WTC11 (cell line): Measurements from ENCODE around the gene BLCAP. TPM values are rescaled to one million over a fixed set of nuclear protein-coding genes. Genes with fewer than 3 reads are reported as not detected.
"Not testable (repeated sequence)": the region's sequence is repeated elsewhere in the genome, so short reads cannot be mapped to it uniquely, and the experiment has no call there.

Source experiments
- ATAC-seq: fragments of 200-7000 bp; cut with Tn5 transposase; 2 replicates; pipeline ENCODE4 v1.10.0; 2021; ENCODE audit warnings: mild to moderate bottlenecking, moderate library complexity
- CTCF ChIA-PET: fragments of 300-600 bp; sonication (Branson Sonifier 250); formaldehyde crosslinking; loops from one replicate; lab custom pipeline; 2021; ENCODE audit warnings: antibody characterized with exemption; lab: Charles Lee
- POLR2A ChIA-PET: fragments of 350-600 bp; sonication (Branson Sonifier 250); formaldehyde crosslinking; loops from one replicate; lab custom pipeline; 2021; ENCODE audit warnings: antibody characterized with exemption; lab: Charles Lee
- DNase-seq: peaks from one replicate; pipeline ENCODE4 v3.0.0; 2021; ENCODE audit warnings: low spot score
- H3K27ac Mint-ChIP-seq: 2 replicates; pipeline ENCODE4 v1.8.0; 2021; ENCODE audit warnings: mixed read lengths
- H3K27me3 Mint-ChIP-seq: 2 replicates; pipeline ENCODE4 v1.8.0; 2021; ENCODE audit warnings: low read depth, mild to moderate bottlenecking, moderate library complexity, mixed read lengths
- H3K36me3 Mint-ChIP-seq: 2 replicates; pipeline ENCODE4 v1.8.0; 2021; ENCODE audit warnings: mixed read lengths
- H3K4me1 Mint-ChIP-seq: 2 replicates; pipeline ENCODE4 v1.8.0; 2022; ENCODE audit warnings: mixed read lengths
- H3K4me3 Mint-ChIP-seq: 2 replicates; pipeline ENCODE4 v1.8.0; 2021; ENCODE audit warnings: mild to moderate bottlenecking, moderate library complexity, mixed read lengths
- H3K9me3 Mint-ChIP-seq: 2 replicates; pipeline ENCODE4 v1.8.0; 2021; ENCODE audit warnings: mixed read lengths
- ARID4B ChIP-seq: sonication (generic); formaldehyde crosslinking; IDR thresholded peaks from 2 replicates; pipeline ENCODE4 v1.8.0; 2023; ENCODE audit warnings: missing genetic modification reagents, mild to moderate bottlenecking, borderline replicate concordance
- ATF2 ChIP-seq: sonication (generic); formaldehyde crosslinking; IDR thresholded peaks from 2 replicates; pipeline ENCODE4 v1.8.1; 2022; ENCODE audit warnings: low read depth, missing genetic modification reagents, borderline replicate concordance
- EMX1 ChIP-seq: fragments of 250-450 bp; sonication (Bioruptor Pico); IDR thresholded peaks from 2 replicates; pipeline ENCODE4 v1.8.0; 2021; ENCODE audit warnings: mild to moderate bottlenecking
- ERG ChIP-seq: fragments of 250-450 bp; sonication (Bioruptor Pico); IDR thresholded peaks from 2 replicates; pipeline ENCODE4 v1.8.0; 2021; ENCODE audit warnings: mild to moderate bottlenecking
- HMGXB4 ChIP-seq: sonication (generic); formaldehyde crosslinking; IDR thresholded peaks from 2 replicates; pipeline ENCODE4 v1.8.1; 2023; ENCODE audit warnings: mild to moderate bottlenecking, moderate library complexity, missing genetic modification reagents
- IRF1 ChIP-seq: sonication (generic); formaldehyde crosslinking; IDR thresholded peaks from 2 replicates; pipeline ENCODE4 v1.8.0; 2023; ENCODE audit warnings: missing genetic modification reagents
- KAT7 ChIP-seq: sonication (generic); formaldehyde crosslinking; IDR thresholded peaks from 2 replicates; pipeline ENCODE4 v1.8.1; 2023; ENCODE audit warnings: missing genetic modification reagents, mild to moderate bottlenecking, borderline replicate concordance
- MXD4 ChIP-seq: fragments of 250-450 bp; sonication (Bioruptor Pico); IDR thresholded peaks from 2 replicates; pipeline ENCODE4 v1.8.0; 2021; ENCODE audit warnings: mild to moderate bottlenecking, moderate library complexity, borderline replicate concordance
- NFE2L1 ChIP-seq: sonication (generic); formaldehyde crosslinking; IDR thresholded peaks from 2 replicates; pipeline ENCODE4 v1.8.1; 2023; ENCODE audit warnings: missing genetic modification reagents
- NR2C2 ChIP-seq: sonication (generic); formaldehyde crosslinking; IDR thresholded peaks from 2 replicates; pipeline ENCODE4 v1.8.0; 2022; ENCODE audit warnings: mild to moderate bottlenecking, missing genetic modification reagents
- TCF7 ChIP-seq: sonication (generic); formaldehyde crosslinking; IDR thresholded peaks from 2 replicates; pipeline ENCODE4 v1.8.0; 2022; ENCODE audit warnings: mild to moderate bottlenecking, low read depth, missing genetic modification reagents, moderate library complexity
- TP53 ChIP-seq: sonication (generic); formaldehyde crosslinking; IDR thresholded peaks from 2 replicates; pipeline ENCODE4 v1.8.1; 2023; ENCODE audit warnings: mild to moderate bottlenecking, missing genetic modification reagents
- USF1 ChIP-seq: sonication (generic); formaldehyde crosslinking; IDR thresholded peaks from 2 replicates; pipeline ENCODE4 v1.8.0; 2022; ENCODE audit warnings: mild to moderate bottlenecking, missing genetic modification reagents
- ZNF138 ChIP-seq: sonication (generic); formaldehyde crosslinking; conservative IDR thresholded peaks from 2 replicates; pipeline ENCODE4 v1.8.1; 2022; ENCODE audit warnings: mild to moderate bottlenecking, moderate library complexity, missing genetic modification reagents
- ZNF263 ChIP-seq: sonication (generic); formaldehyde crosslinking; IDR thresholded peaks from 2 replicates; pipeline ENCODE4 v1.8.1; 2022; ENCODE audit warnings: low read depth, mild to moderate bottlenecking, moderate library complexity, missing genetic modification reagents
- ZNF416 ChIP-seq: fragments of 250-450 bp; sonication (Bioruptor Pico); IDR thresholded peaks from 2 replicates; pipeline ENCODE4 v1.9.0; 2021; ENCODE audit warnings: mild to moderate bottlenecking, inconsistent platforms
- ZSCAN18 ChIP-seq: fragments of 250-450 bp; sonication (Bioruptor Pico); IDR thresholded peaks from 2 replicates; pipeline ENCODE4 v2.1.2; 2022; ENCODE audit warnings: mild to moderate bottlenecking, moderate library complexity
- total RNA-seq: library from RNA; stranded (reverse); gene quantifications from 3 replicates; pipeline ENCODE4 v1.2.3, GENCODE V29; 2021

Gene BLCAP
- total RNA-seq, 1 experiment from 2014 or later, result 85.6 TPM

- TF ChIP-seq KAT7 (CRISPR knock-in tag) (no peak), TCF7 (CRISPR knock-in tag) (no peak)
These were observed 55.9 kb downstream of the BLCAP start (continued) for GRCh38 chr20:37471741-37472235.

- POLR2A ChIA-PET, result not testable (repeated sequence)
These were observed 57.5 kb downstream of the BLCAP start for GRCh38 chr20:37470190-37470589.

GRCh38 chr20:37469531-37469930, 58.1 kb downstream of the BLCAP start:
- H3K27ac Mint-ChIP-seq, result no peak overlapping the region
- DNase-seq (no peak), ATAC-seq (no peak)
- no peaks in the 10 kb centered on the region for H3K4me1 Mint-ChIP-seq
- ChIA-PET CTCF (no interaction called here), POLR2A (no interaction called here)
- no peaks in the 10 kb centered on the region for H3K9me3 Mint-ChIP-seq
- TF ChIP-seq ZNF416 (no peak), NR2C2 (CRISPR knock-in tag) (no peak), ZSCAN18 (CRISPR knock-in tag) (no peak), NFE2L1 (no peak), ERG (CRISPR knock-in tag) (no peak)
- H3K36me3 Mint-ChIP-seq, result no peaks in the 10 kb centered on the region
- no peaks in the 10 kb centered on the region for H3K27me3 Mint-ChIP-seq
- no peak overlapping the region for H3K4me3 Mint-ChIP-seq

More at GRCh38 chr20:37470190-37470589, 57.5 kb downstream of the BLCAP start:
- H3K27ac Mint-ChIP-seq, H3K27me3 Mint-ChIP-seq, H3K9me3 Mint-ChIP-seq, H3K36me3 Mint-ChIP-seq, CTCF ChIA-PET, DNase-seq, H3K4me1 Mint-ChIP-seq, H3K4me3 Mint-ChIP-seq, ATAC-seq: not testable (repeated sequence)

GRCh38 chr20:37468886-37469285, 58.8 kb downstream of the BLCAP start:
- CTCF ChIA-PET, result no interaction called here
- Mint-ChIP-seq H3K4me3 (no peak overlapping the region), H3K27me3 (no peaks in the 10 kb centered on the region), H3K36me3 (no peaks in the 10 kb centered on the region), H3K27ac (no peak overlapping the region), H3K9me3 (no peaks in the 10 kb centered on the region), H3K4me1 (no peaks in the 10 kb centered on the region)
- ATAC-seq (no peak), DNase-seq (no peak)
- POLR2A ChIA-PET, result no interaction called here
- TF ChIP-seq MXD4 (CRISPR knock-in tag) (no peak), ZNF138 (CRISPR knock-in tag) (no peak), HMGXB4 (no peak), IRF1 (no peak), EMX1 (CRISPR knock-in tag) (no peak), ATF2 (CRISPR knock-in tag) (no peak), ZNF263 (no peak), TP53 (CRISPR knock-in tag) (no peak), USF1 (no peak), ARID4B (no peak)
